HCT116 (cell line): ENCODE results near the gene RGS19. TPM values are rescaled to one million over a fixed set of nuclear protein-coding genes. Genes with fewer than 3 reads are reported as not detected.

Experiments used
- ATAC-seq: fragments of 200-7000 bp; cut with Tn5 transposase; 2 replicates; pipeline ENCODE4 v1.9.1; 2020; ENCODE audit warnings: mild to moderate bottlenecking, moderate library complexity
- BruUV-seq: library from RNA; stranded (reverse); fragments of 400-500 nt; replicated peaks from 2 replicates; lab custom pipeline; 2021; lab: Mats Ljungman, UMichigan
- CTCF ChIA-PET: fragments of 300-600 bp; sonication (Branson Sonifier 250); formaldehyde crosslinking; loops from one replicate; lab custom pipeline; 2021; ENCODE audit warnings: antibody characterized with exemption; lab: Charles Lee
- POLR2A ChIA-PET: fragments of 300-600, 350-600 bp; sonication (Branson Sonifier 250); formaldehyde crosslinking; loops from one replicate; lab custom pipeline; 2021; ENCODE audit warnings: antibody characterized with exemption; lab: Charles Lee
- RAD21 ChIA-PET, 2 experiments: fragments of 300-600 bp; sonication (Branson Sonifier 250); formaldehyde crosslinking; loops; one replicate each; lab custom pipeline; 2023; ENCODE audit warnings: low total read pairs in 2 of 2; ENCODE audit not compliant: uncharacterized antibody in 2 of 2, unreplicated experiment in 2 of 2, low non-redundant PET in 1 of 2; lab: Charles Lee
- DNase-seq: peaks from one replicate; pipeline ENCODE4 v3.0.0-alpha.2; 2010; ENCODE audit warnings: low read depth, low spot score
- H2AFZ ChIP-seq: fragments of 200-600 bp; shearing (Covaris generic), sonication (generic); 2 replicates; pipeline ENCODE4 v1.6.1; 2017; ENCODE audit warnings: low read depth, mixed run types, mixed read lengths, antibody characterized with exemption, low read length; ENCODE audit not compliant: poor library complexity, severe bottlenecking
- H3K27ac ChIP-seq: 2 replicates; pipeline ENCODE4 v1.5.1; 2012; ENCODE audit warnings: low read depth, low read length
- H3K27me3 ChIP-seq: fragments of 200-600 bp; sonication (generic); 2 replicates; pipeline ENCODE4 v1.6.1; 2016; ENCODE audit warnings: mixed run types, low read length, mixed read lengths; ENCODE audit not compliant: insufficient read depth
- H3K36me3 ChIP-seq, 2 experiments: fragments of 200-500 bp in 1 of 2; fragments of 200-600 bp in 1 of 2; sonication (Bioruptor generic) in 1 of 2; sonication (generic) in 1 of 2; 2 replicates each; pipeline versions ENCODE4 v1.5.1 to v1.6.1; 2014 to 2016; ENCODE audit warnings: low read length in 2 of 2, inconsistent platforms in 1 of 2, mixed read lengths in 1 of 2, mixed run types in 1 of 2; ENCODE audit not compliant: insufficient read depth in 2 of 2, control insufficient read depth in 1 of 2
- H3K4me1 ChIP-seq, 2 experiments: fragments of 200-600 bp in 1 of 2; sonication (generic) in 1 of 2; 2 replicates each; pipeline versions ENCODE4 v1.5.1 to v1.6.1; 2012 to 2017; ENCODE audit warnings: low read length in 2 of 2, inconsistent platforms in 1 of 2, mild to moderate bottlenecking in 1 of 2, mixed read lengths in 1 of 2, mixed run types in 1 of 2, moderate library complexity in 1 of 2; ENCODE audit not compliant: insufficient read depth in 2 of 2, control insufficient read depth in 1 of 2
- H3K4me2 ChIP-seq: fragments of 200-600 bp; sonication (generic); 2 replicates; pipeline ENCODE4 v1.6.1; 2017; ENCODE audit warnings: mixed run types, low read length, mixed read lengths
- H3K4me3 ChIP-seq, 2 experiments: fragments of 200-600 bp in 1 of 2; sonication (generic) in 1 of 2; replicated peaks in 1 of 2; 2 replicates each; pipeline ENCODE4 v1.5.1; 2011 to 2016; ENCODE audit warnings: low read length in 2 of 2, control low read depth in 1 of 2, low read depth in 1 of 2, mild to moderate bottlenecking in 1 of 2, mixed read lengths in 1 of 2, mixed run types in 1 of 2
- H3K79me2 ChIP-seq: fragments of 200-600 bp; sonication (generic); 2 replicates; pipeline ENCODE4 v1.6.1; 2017; ENCODE audit warnings: mild to moderate bottlenecking, mixed run types, low read length, moderate library complexity, mixed read lengths; ENCODE audit not compliant: insufficient read depth
- H3K9ac ChIP-seq: fragments of 200-600 bp; sonication (generic); 2 replicates; pipeline ENCODE4 v1.6.1; 2016; ENCODE audit warnings: low read length, mixed read lengths
- H3K9me2 ChIP-seq: fragments of 200-600 bp; sonication (generic), shearing (Covaris generic); 2 replicates; pipeline ENCODE4 v1.6.1; 2017; ENCODE audit warnings: mixed run types, mild to moderate bottlenecking, moderate library complexity; ENCODE audit not compliant: insufficient read depth
- H3K9me3 ChIP-seq, 2 experiments: fragments of 200-500 bp in 1 of 2; fragments of 200-600 bp in 1 of 2; sonication (Bioruptor generic) in 1 of 2; sonication (generic) in 1 of 2; 2 replicates each; pipeline ENCODE4 v1.6.1; 2014 to 2017; ENCODE audit warnings: low read length in 2 of 2, mixed read lengths in 2 of 2, inconsistent platforms in 1 of 2, low read depth in 1 of 2, mild to moderate bottlenecking in 1 of 2, mixed run types in 1 of 2, moderate library complexity in 1 of 2; ENCODE audit not compliant: control insufficient read depth in 1 of 2, insufficient read depth in 1 of 2
- H4K20me1 ChIP-seq: fragments of 200-600 bp; sonication (generic), shearing (Covaris generic); 2 replicates; pipeline ENCODE4 v1.6.1; 2017; ENCODE audit warnings: mixed run types, mild to moderate bottlenecking, moderate library complexity; ENCODE audit not compliant: insufficient read depth
- CBX3 ChIP-seq: IDR thresholded peaks from 2 replicates; pipeline ENCODE4 v1.6.1; 2012; ENCODE audit warnings: low read depth
- CEBPB ChIP-seq: IDR thresholded peaks from 2 replicates; pipeline ENCODE4 v1.6.1; 2012; ENCODE audit warnings: low read depth
- EGR1 ChIP-seq: IDR thresholded peaks from 2 replicates; pipeline ENCODE4 v1.6.1; 2012; ENCODE audit warnings: low read depth
- ELF1 ChIP-seq: IDR thresholded peaks from 2 replicates; pipeline ENCODE4 v1.6.1; 2012; ENCODE audit warnings: low read depth, borderline replicate concordance
- EZH2 ChIP-seq: fragments of 200-600 bp; sonication (generic); IDR thresholded peaks from 2 replicates; pipeline ENCODE4 v1.6.1; 2017; ENCODE audit warnings: antibody characterized with exemption, mixed run types
- EZH2phosphoT487 ChIP-seq: fragments of 200-600 bp; IDR thresholded peaks from 2 replicates; pipeline ENCODE4 v1.6.1; 2018; ENCODE audit warnings: antibody characterized with exemption, borderline replicate concordance
- FOSL1 ChIP-seq: IDR thresholded peaks from 2 replicates; pipeline ENCODE4 v1.6.1; 2012; ENCODE audit warnings: low read depth
- JUND ChIP-seq: IDR thresholded peaks from 2 replicates; pipeline ENCODE4 v1.6.1; 2012
- POLR2A ChIP-seq: IDR thresholded peaks from 2 replicates; pipeline ENCODE4 v1.7.0; 2011; ENCODE audit warnings: borderline replicate concordance; ENCODE audit not compliant: insufficient read depth, insufficient read length; ENCODE audit errors: extremely low read depth
- POLR2AphosphoS5 ChIP-seq: IDR thresholded peaks from 2 replicates; pipeline ENCODE4 v1.6.1; 2011; ENCODE audit warnings: mild to moderate bottlenecking, low read depth, low read length, moderate library complexity
- RAD21 ChIP-seq: IDR thresholded peaks from 2 replicates; pipeline ENCODE4 v1.6.1; 2012; ENCODE audit warnings: low read depth, mild to moderate bottlenecking
- SIN3A ChIP-seq: IDR thresholded peaks from 2 replicates; pipeline ENCODE4 v1.6.1; 2012; ENCODE audit warnings: low read depth
- SP1 ChIP-seq: IDR thresholded peaks from 2 replicates; pipeline ENCODE4 v1.6.1; 2012; ENCODE audit warnings: low read depth
- ZFX ChIP-seq: fragments of 450-650 bp; IDR thresholded peaks from 2 replicates; pipeline ENCODE4 v1.6.1; 2017
- ZNF274 ChIP-seq: fragments of 200-500 bp; sonication (Bioruptor generic); IDR thresholded peaks from 2 replicates; pipeline ENCODE4 v1.6.1; 2014; ENCODE audit warnings: mild to moderate bottlenecking, low read depth, low read length, inconsistent platforms
- intact Hi-C: fragments of 100-400 bp; cut with micrococcal nuclease; formaldehyde crosslinking; loops from 2 replicates; pipeline ENCODE4 v1.10.0; 2022
- total RNA-seq: library from RNA; stranded (reverse); gene quantifications from one replicate; pipeline ENCODE4 v1.2.1, GENCODE V29; 2021; ENCODE audit not compliant: unreplicated experiment
- TF ChIP-seq, protein P1 (sequence below): IDR thresholded peaks from 2 replicates; pipeline ENCODE4 v1.6.1; 2012; ENCODE audit warnings: low read depth
- TF ChIP-seq, protein P2 (sequence below): IDR thresholded peaks from 2 replicates; pipeline ENCODE4 v1.6.1; 2011; ENCODE audit warnings: mild to moderate bottlenecking, low read length, moderate library complexity; ENCODE audit not compliant: insufficient replicate concordance; ENCODE audit errors: extremely low read depth
- TF ChIP-seq, protein P3 (sequence below), 3 experiments: fragments of 200-600 bp in 1 of 3; sonication (generic) in 1 of 3; IDR thresholded peaks in 2 of 3; conservative IDR thresholded peaks in 1 of 3; 2 replicates each; pipeline ENCODE4 v1.5.1; 2012 to 2017; ENCODE audit warnings: low read depth in 2 of 3, low read length in 2 of 3, antibody characterized with exemption in 1 of 3, borderline replicate concordance in 1 of 3, control low read depth in 1 of 3, mild to moderate bottlenecking in 1 of 3, mixed read lengths in 1 of 3, mixed run types in 1 of 3, moderate library complexity in 1 of 3; ENCODE audit not compliant: insufficient read depth in 1 of 3
- TF ChIP-seq, protein P4 (sequence below): IDR thresholded peaks from 2 replicates; pipeline ENCODE4 v1.6.1; 2012

The RGS19 gene
- total RNA-seq, 1 experiment from 2014 or later, result 21.4 TPM

DNA sequence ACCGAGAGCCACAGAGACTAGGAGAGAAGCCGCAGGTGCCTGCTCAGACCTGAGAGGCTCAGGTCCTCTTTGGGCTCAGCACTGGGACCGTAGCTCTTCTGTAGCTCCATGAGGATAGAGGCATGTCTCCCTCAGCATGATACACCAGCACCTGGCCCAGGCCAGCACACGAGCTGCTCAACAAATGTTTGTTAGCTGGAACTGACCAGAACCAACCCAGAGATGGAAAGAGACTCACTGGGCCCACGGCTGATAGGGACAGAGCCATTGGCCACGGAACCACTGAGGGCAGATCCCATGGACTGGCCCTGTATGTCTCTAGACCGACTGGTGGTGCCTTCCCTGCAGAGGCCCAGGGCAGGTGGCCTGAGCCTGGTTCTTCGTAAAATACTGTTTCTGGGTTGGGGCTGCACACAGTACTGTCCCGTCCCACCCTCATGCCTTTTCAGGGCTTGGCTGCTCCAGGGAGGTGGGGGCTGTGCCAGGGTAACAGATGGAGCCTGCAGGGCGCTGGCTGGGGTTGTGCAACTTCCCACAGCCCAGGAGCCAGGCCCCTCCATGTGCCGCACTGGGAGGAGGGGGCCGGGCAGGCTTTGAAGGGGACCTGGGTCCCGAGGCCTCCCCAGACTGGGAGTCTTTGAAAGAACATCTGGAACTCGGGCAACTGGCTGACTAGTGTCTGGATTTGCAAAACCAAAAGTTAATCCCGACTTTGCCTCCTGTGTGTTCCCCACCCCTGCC is 38.1 kb downstream of the RGS19 start:
- H3K9me2 ChIP-seq, result no peaks in the 10 kb centered on the region
- POLR2A ChIA-PET, result no interaction called here
- TF ChIP-seq FOSL1, result no peak
- no peak for TF ChIP-seq ELF1
- no peak for TF ChIP-seq ZNF274
- no peak for TF ChIP-seq CBX3
- no peak for TF ChIP-seq EGR1
- TF ChIP-seq, protein P1, sequence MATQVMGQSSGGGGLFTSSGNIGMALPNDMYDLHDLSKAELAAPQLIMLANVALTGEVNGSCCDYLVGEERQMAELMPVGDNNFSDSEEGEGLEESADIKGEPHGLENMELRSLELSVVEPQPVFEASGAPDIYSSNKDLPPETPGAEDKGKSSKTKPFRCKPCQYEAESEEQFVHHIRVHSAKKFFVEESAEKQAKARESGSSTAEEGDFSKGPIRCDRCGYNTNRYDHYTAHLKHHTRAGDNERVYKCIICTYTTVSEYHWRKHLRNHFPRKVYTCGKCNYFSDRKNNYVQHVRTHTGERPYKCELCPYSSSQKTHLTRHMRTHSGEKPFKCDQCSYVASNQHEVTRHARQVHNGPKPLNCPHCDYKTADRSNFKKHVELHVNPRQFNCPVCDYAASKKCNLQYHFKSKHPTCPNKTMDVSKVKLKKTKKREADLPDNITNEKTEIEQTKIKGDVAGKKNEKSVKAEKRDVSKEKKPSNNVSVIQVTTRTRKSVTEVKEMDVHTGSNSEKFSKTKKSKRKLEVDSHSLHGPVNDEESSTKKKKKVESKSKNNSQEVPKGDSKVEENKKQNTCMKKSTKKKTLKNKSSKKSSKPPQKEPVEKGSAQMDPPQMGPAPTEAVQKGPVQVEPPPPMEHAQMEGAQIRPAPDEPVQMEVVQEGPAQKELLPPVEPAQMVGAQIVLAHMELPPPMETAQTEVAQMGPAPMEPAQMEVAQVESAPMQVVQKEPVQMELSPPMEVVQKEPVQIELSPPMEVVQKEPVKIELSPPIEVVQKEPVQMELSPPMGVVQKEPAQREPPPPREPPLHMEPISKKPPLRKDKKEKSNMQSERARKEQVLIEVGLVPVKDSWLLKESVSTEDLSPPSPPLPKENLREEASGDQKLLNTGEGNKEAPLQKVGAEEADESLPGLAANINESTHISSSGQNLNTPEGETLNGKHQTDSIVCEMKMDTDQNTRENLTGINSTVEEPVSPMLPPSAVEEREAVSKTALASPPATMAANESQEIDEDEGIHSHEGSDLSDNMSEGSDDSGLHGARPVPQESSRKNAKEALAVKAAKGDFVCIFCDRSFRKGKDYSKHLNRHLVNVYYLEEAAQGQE, result no peak
- TF ChIP-seq POLR2AphosphoS5, result no peak
- TF ChIP-seq RAD21, result no peak
- TF ChIP-seq, protein P2, sequence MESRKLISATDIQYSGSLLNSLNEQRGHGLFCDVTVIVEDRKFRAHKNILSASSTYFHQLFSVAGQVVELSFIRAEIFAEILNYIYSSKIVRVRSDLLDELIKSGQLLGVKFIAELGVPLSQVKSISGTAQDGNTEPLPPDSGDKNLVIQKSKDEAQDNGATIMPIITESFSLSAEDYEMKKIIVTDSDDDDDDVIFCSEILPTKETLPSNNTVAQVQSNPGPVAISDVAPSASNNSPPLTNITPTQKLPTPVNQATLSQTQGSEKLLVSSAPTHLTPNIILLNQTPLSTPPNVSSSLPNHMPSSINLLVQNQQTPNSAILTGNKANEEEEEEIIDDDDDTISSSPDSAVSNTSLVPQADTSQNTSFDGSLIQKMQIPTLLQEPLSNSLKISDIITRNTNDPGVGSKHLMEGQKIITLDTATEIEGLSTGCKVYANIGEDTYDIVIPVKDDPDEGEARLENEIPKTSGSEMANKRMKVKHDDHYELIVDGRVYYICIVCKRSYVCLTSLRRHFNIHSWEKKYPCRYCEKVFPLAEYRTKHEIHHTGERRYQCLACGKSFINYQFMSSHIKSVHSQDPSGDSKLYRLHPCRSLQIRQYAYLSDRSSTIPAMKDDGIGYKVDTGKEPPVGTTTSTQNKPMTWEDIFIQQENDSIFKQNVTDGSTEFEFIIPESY, result no peak
- no peak for TF ChIP-seq EZH2
- TF ChIP-seq POLR2A, result no peak
- no peak for TF ChIP-seq EZH2phosphoT487
- TF ChIP-seq SP1, result no peak
- TF ChIP-seq JUND, result no peak
- no peak for TF ChIP-seq ZFX
- no peak for TF ChIP-seq CEBPB
- TF ChIP-seq, protein P3, sequence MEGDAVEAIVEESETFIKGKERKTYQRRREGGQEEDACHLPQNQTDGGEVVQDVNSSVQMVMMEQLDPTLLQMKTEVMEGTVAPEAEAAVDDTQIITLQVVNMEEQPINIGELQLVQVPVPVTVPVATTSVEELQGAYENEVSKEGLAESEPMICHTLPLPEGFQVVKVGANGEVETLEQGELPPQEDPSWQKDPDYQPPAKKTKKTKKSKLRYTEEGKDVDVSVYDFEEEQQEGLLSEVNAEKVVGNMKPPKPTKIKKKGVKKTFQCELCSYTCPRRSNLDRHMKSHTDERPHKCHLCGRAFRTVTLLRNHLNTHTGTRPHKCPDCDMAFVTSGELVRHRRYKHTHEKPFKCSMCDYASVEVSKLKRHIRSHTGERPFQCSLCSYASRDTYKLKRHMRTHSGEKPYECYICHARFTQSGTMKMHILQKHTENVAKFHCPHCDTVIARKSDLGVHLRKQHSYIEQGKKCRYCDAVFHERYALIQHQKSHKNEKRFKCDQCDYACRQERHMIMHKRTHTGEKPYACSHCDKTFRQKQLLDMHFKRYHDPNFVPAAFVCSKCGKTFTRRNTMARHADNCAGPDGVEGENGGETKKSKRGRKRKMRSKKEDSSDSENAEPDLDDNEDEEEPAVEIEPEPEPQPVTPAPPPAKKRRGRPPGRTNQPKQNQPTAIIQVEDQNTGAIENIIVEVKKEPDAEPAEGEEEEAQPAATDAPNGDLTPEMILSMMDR (IDR thresholded peaks at IDR 0.05 in 2 of 3, conservative IDR thresholded peaks at IDR 0.05 in 1 of 3; ENCODE audit: borderline replicate concordance in 1 of 3, insufficient read depth in 1 of 3, low read depth in 2 of 3, low read length in 2 of 3), result no peak
- TF ChIP-seq, protein P4, sequence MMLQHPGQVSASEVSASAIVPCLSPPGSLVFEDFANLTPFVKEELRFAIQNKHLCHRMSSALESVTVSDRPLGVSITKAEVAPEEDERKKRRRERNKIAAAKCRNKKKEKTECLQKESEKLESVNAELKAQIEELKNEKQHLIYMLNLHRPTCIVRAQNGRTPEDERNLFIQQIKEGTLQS, result no peak
- TF ChIP-seq SIN3A, result no peak
- H2AFZ ChIP-seq, result no peak overlapping the region
- CTCF ChIA-PET, result interaction anchor here (5.1 kb wide), 1 partner anchor 13 kb away, joined by 35 read pairs; no protein-coding TSS in a partner anchor
- no peaks in the 10 kb centered on the region for H3K79me2 ChIP-seq
- no TSS peak for BruUV-seq
- no peaks in the 10 kb centered on the region for H3K36me3 ChIP-seq
- no peak overlapping the region for H3K4me3 ChIP-seq
- RAD21 ChIA-PET, result no interaction called here
- H3K27me3 ChIP-seq, result no peaks in the 10 kb centered on the region
- intact Hi-C loops, result no loop called here
- peaks cover 23 to 42% of the 10 kb centered on the region in 2 experiments for H3K4me1 ChIP-seq
- H3K9me3 ChIP-seq, result no peaks in the 10 kb centered on the region
- no peak overlapping the region for H3K27ac ChIP-seq
- DNase-seq (no peak), ATAC-seq (no peak)
- no peak overlapping the region for H3K4me2 ChIP-seq
- no peak overlapping the region for H3K9ac ChIP-seq
- H4K20me1 ChIP-seq, result no peaks in the 10 kb centered on the region
